H9 (cell line): ENCODE results near the gene MELK. TPM values are rescaled to one million over a fixed set of nuclear protein-coding genes. Genes with fewer than 3 reads are reported as not detected.

Experiments used
- DNase-seq: peaks from one replicate; pipeline ENCODE4 v3.0.0-alpha.2; 2017
- H2AFZ ChIP-seq: one replicate; pipeline ENCODE4 v1.6.1; 2013; ENCODE audit warnings: mild to moderate bottlenecking, low read length, control low read depth, moderate library complexity
- H2AK5ac ChIP-seq: 2 replicates; pipeline ENCODE4 v1.6.1; 2013; ENCODE audit warnings: low read length, control low read depth, mixed read lengths; ENCODE audit not compliant: insufficient read length
- H2BK120ac ChIP-seq: one replicate; pipeline ENCODE4 v1.6.1; 2013; ENCODE audit warnings: low read depth, mild to moderate bottlenecking, low read length, control low read depth, inconsistent platforms; ENCODE audit not compliant: poor library complexity, severe bottlenecking
- H2BK12ac ChIP-seq: 2 replicates; pipeline ENCODE4 v1.6.1; 2013; ENCODE audit warnings: low read length, control low read depth, mixed read lengths, low read depth; ENCODE audit not compliant: insufficient read length
- H2BK15ac ChIP-seq: 2 replicates; pipeline ENCODE4 v1.6.1; 2013; ENCODE audit warnings: low read depth, low read length, control low read depth
- H2BK20ac ChIP-seq: one replicate; pipeline ENCODE4 v1.6.1; 2013; ENCODE audit warnings: low read depth, mild to moderate bottlenecking, low read length, control low read depth, inconsistent platforms; ENCODE audit not compliant: poor library complexity, severe bottlenecking
- H2BK5ac ChIP-seq: 2 replicates; pipeline ENCODE4 v1.6.1; 2013; ENCODE audit warnings: low read length, control low read depth, mixed read lengths; ENCODE audit not compliant: insufficient read length
- H3K14ac ChIP-seq: 2 replicates; pipeline ENCODE4 v1.6.1; 2013; ENCODE audit warnings: low read length, control low read depth; ENCODE audit not compliant: insufficient read depth
- H3K18ac ChIP-seq: 2 replicates; pipeline ENCODE4 v1.6.1; 2013; ENCODE audit warnings: low read depth, mild to moderate bottlenecking, mixed read lengths, low read length, control low read depth; ENCODE audit not compliant: insufficient read length
- H3K23ac ChIP-seq: 2 replicates; pipeline ENCODE4 v1.6.1; 2013; ENCODE audit warnings: low read length, control low read depth, mixed read lengths, low read depth; ENCODE audit not compliant: insufficient read length
- H3K23me2 ChIP-seq: 2 replicates; pipeline ENCODE4 v1.6.1; 2013; ENCODE audit warnings: low read depth, mild to moderate bottlenecking, mixed read lengths, low read length, control low read depth; ENCODE audit not compliant: insufficient read length, poor library complexity, severe bottlenecking
- H3K27ac ChIP-seq: 2 replicates; pipeline ENCODE4 v1.5.1; 2013; ENCODE audit warnings: low read length, control low read depth, mixed read lengths, low read depth; ENCODE audit not compliant: insufficient read length
- H3K27me3 ChIP-seq: 2 replicates; pipeline ENCODE4 v1.6.1; 2013; ENCODE audit warnings: low read length, control low read depth, inconsistent platforms; ENCODE audit not compliant: insufficient read depth
- H3K4ac ChIP-seq: 2 replicates; pipeline ENCODE4 v1.6.1; 2013; ENCODE audit warnings: low read depth, mild to moderate bottlenecking, control low read depth, inconsistent platforms, low read length, moderate library complexity
- H3K4me1 ChIP-seq: 2 replicates; pipeline ENCODE4 v1.6.1; 2013; ENCODE audit warnings: low read length, control low read depth, inconsistent platforms; ENCODE audit not compliant: insufficient read depth
- H3K4me2 ChIP-seq: 2 replicates; pipeline ENCODE4 v1.6.1; 2013; ENCODE audit warnings: low read length, control low read depth, mixed read lengths; ENCODE audit not compliant: insufficient read length, insufficient read depth
- H3K56ac ChIP-seq: 2 replicates; pipeline ENCODE4 v1.6.1; 2013; ENCODE audit warnings: low read depth, mild to moderate bottlenecking, mixed read lengths, low read length, control low read depth; ENCODE audit not compliant: insufficient read length
- H3K79me1 ChIP-seq: 2 replicates; pipeline ENCODE4 v1.6.1; 2013; ENCODE audit warnings: low read depth, mild to moderate bottlenecking, moderate library complexity, low read length, control low read depth, inconsistent platforms; ENCODE audit not compliant: insufficient read depth, poor library complexity, severe bottlenecking
- H3K79me2 ChIP-seq: 2 replicates; pipeline ENCODE4 v1.6.1; 2013; ENCODE audit warnings: low read length, control low read depth, inconsistent platforms; ENCODE audit not compliant: insufficient read depth
- H3K9ac ChIP-seq: 2 replicates; pipeline ENCODE4 v1.6.1; 2013; ENCODE audit warnings: low read length, control low read depth, mixed read lengths; ENCODE audit not compliant: insufficient read length; ENCODE audit errors: extremely low read depth
- H3K9me3 ChIP-seq: one replicate; pipeline ENCODE4 v1.6.1; 2013; ENCODE audit warnings: low read depth, low read length, inconsistent platforms; ENCODE audit not compliant: control insufficient read depth
- H3T11ph ChIP-seq: one replicate; pipeline ENCODE4 v1.6.1; 2013; ENCODE audit warnings: mild to moderate bottlenecking, low read length, control low read depth, inconsistent platforms
- H4K20me1 ChIP-seq: one replicate; pipeline ENCODE4 v1.6.1; 2013; ENCODE audit not compliant: control insufficient read depth, insufficient read length, insufficient read depth
- H4K5ac ChIP-seq: 2 replicates; pipeline ENCODE4 v1.6.1; 2013; ENCODE audit warnings: low read depth, mild to moderate bottlenecking, mixed read lengths, low read length, control low read depth; ENCODE audit not compliant: insufficient read length
- H4K8ac ChIP-seq: replicated peaks from 2 replicates; pipeline ENCODE4 v1.6.1; 2013; ENCODE audit warnings: low read length, control low read depth, mixed read lengths, low read depth; ENCODE audit not compliant: insufficient read length
- H4K91ac ChIP-seq: 2 replicates; pipeline ENCODE4 v1.6.1; 2013; ENCODE audit warnings: low read depth, mild to moderate bottlenecking, moderate library complexity, mixed read lengths, low read length, control low read depth; ENCODE audit not compliant: insufficient read length
- H3K27ac Mint-ChIP-seq, 3 experiments: 2 replicates in 2 of 3; 3 replicates in 1 of 3; pipeline ENCODE4 v1.8.0; 2020 to 2021; ENCODE audit warnings: mixed read lengths in 3 of 3, mild to moderate bottlenecking in 1 of 3, moderate library complexity in 1 of 3
- H3K27me3 Mint-ChIP-seq: 2 replicates; pipeline ENCODE4 v1.8.0; 2021; ENCODE audit warnings: low read depth, mild to moderate bottlenecking, moderate library complexity, mixed read lengths
- H3K36me3 Mint-ChIP-seq, 3 experiments: 2 replicates in 2 of 3; 3 replicates in 1 of 3; pipeline ENCODE4 v1.8.0; 2020 to 2021; ENCODE audit warnings: low read depth in 3 of 3, mixed read lengths in 3 of 3; ENCODE audit not compliant: insufficient read depth in 1 of 3
- H3K4me1 Mint-ChIP-seq, 2 experiments: 2 replicates each; pipeline ENCODE4 v1.8.0; 2020; ENCODE audit warnings: mixed read lengths in 2 of 2
- H3K4me3 Mint-ChIP-seq, 2 experiments: 2 replicates in 1 of 2; 3 replicates in 1 of 2; pipeline ENCODE4 v1.8.0; 2020 to 2021; ENCODE audit warnings: mild to moderate bottlenecking in 2 of 2, mixed read lengths in 2 of 2, moderate library complexity in 1 of 2
- H3K9me3 Mint-ChIP-seq, 2 experiments: 2 replicates in 1 of 2; 3 replicates in 1 of 2; pipeline ENCODE4 v1.8.0; 2020; ENCODE audit warnings: mild to moderate bottlenecking in 2 of 2, mixed read lengths in 2 of 2, moderate library complexity in 1 of 2
- CTCF ChIP-seq: fragments of 200-600 bp; sonication (generic); conservative IDR thresholded peaks from 3 replicates; pipeline ENCODE4 v1.8.0; 2021; ENCODE audit warnings: antibody characterized with exemption, mild to moderate bottlenecking
- WGBS: extraction: QIAGEN DNeasy Blood & Tissue Kit; methylation state at CpG from one replicate; pipeline ENCODE4 v1.1.7; 2013; ENCODE audit warnings: missing lambda C conversion rate, low lambda C conversion rate, mixed read lengths; ENCODE audit not compliant: insufficient read length; ENCODE audit errors: extremely low coverage; 5-methylcytosine and 5-hydroxymethylcytosine counted together
- total RNA-seq: library from RNA; stranded (reverse); gene quantifications from 2 replicates; pipeline ENCODE4 v1.2.1, GENCODE V29; 2021

The MELK gene
- total RNA-seq, 1 experiment from 2014 or later = 43.6 TPM

- no peaks in the 10 kb centered on the region for H3K27me3 ChIP-seq
- no peak overlapping the region for H4K91ac ChIP-seq
- H4K8ac ChIP-seq = no peak overlapping the region
- DNase-seq = no peak
- no peak overlapping the region for H3T11ph ChIP-seq
- no peaks in the 10 kb centered on the region for H4K20me1 ChIP-seq
- no peaks in the 10 kb centered on the region for H3K4me1 ChIP-seq
- H2BK12ac ChIP-seq = no peak overlapping the region
- no peak overlapping the region for H3K4me2 ChIP-seq
- H3K23ac ChIP-seq = no peak overlapping the region
- no peaks in the 10 kb centered on the region for H3K9me3 ChIP-seq
- no peaks in the 10 kb centered on the region for H3K79me1 ChIP-seq
- Mint-ChIP-seq H3K36me3 (no peaks in the 10 kb centered on the region), H3K9me3 (no peaks in the 10 kb centered on the region), H3K27me3 (peaks cover 5% of the 10 kb centered on the region), H3K4me1 (peaks cover 0 to 3% of the 10 kb centered on the region in 2 experiments; a peak in 1 of 4 replicates), H3K4me3 (no peak overlapping the region), H3K27ac (no peak overlapping the region)
- no peak overlapping the region for H4K5ac ChIP-seq
- H3K18ac ChIP-seq = no peak overlapping the region
- H2AFZ ChIP-seq = no peak overlapping the region
- no peak overlapping the region for H2BK120ac ChIP-seq
- no peak overlapping the region for H2BK5ac ChIP-seq
- H3K56ac ChIP-seq = no peak overlapping the region
- H3K9ac ChIP-seq = no peak overlapping the region
- H3K4ac ChIP-seq = no peak overlapping the region
- no peak overlapping the region for H2BK15ac ChIP-seq
- no peaks in the 10 kb centered on the region for H3K23me2 ChIP-seq
- WGBS = no CpG with 5 or more reads among the region's 29 CpGs
- no peak overlapping the region for H3K27ac ChIP-seq
- no peak overlapping the region for H2AK5ac ChIP-seq
- no peak overlapping the region for H2BK20ac ChIP-seq
- H3K14ac ChIP-seq = no peak overlapping the region
- TF ChIP-seq CTCF = no peak
- H3K79me2 ChIP-seq = no peaks in the 10 kb centered on the region
These were observed 141.1 kb downstream of the MELK start for GRCh38 chr9:36713515-36714490.
